Measurements from ENCODE around the gene AP1S1. TPM values are rescaled to one million over a fixed set of nuclear protein-coding genes. Genes with fewer than 3 reads are reported as not detected.
A peak's percentile ranks its signal among the peaks of the same experiment; 100 is the strongest.
"Not testable (repeated sequence)": the region's sequence is repeated elsewhere in the genome, so short reads cannot be mapped to it uniquely, and the experiment has no call there.

AP1S1 gene
- total RNA-seq, 4 donors from 2014 or later = 28.2 to 44.4 (median 35.5) TPM

DNA sequence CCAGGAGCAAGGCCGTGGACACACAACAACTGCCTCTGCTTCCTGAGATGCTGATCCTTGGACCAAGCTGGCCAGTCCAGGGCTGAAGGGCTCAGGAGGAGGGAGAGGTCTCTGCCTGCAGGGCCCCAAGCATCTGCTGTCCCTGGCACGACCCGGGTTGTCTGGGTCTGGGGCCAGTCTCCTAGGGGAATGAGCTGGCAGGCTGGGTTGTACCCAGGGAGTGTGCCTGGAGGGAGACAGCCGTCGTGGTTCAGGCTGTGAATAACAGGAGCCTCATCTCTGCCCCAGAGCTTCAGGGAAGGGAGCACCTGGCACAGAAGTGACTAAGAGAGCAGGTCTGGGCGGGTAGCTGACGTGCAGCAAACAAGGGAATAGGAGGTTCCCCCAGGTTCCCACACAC, 45.3 kb upstream of the AP1S1 start:
- H3K4me3 ChIP-seq = no peak overlapping the region
- H3K27ac ChIP-seq (replicated peaks in 1 of 4) = peak overlapping the region in 3 of 4 donors; percentile 6 to 27 (median 22)
- 79% methylated on average over 4 of the region's 7 CpGs for WGBS

DNA sequence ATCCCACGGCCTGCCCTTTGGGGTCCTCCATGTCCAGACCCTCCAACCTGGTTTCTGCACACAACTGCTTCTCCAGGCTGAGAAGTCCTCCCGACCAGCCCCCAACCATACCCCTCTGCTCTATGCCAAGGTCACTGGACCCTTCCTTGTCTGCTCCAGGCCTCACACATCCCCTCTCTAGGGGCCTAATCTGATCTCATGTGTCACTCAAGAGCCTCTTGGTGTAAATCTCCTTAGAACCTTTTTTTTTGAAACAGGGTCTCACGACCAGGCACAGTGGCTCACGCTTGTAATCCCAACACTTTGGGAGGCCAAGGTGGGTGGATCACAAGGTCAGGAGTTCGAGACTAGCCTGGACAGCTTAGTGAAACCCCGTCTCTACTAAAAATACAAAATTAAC, 44.9 kb upstream of the AP1S1 start:
- WGBS = 95% methylated on average over 5 of the region's 6 CpGs

More for the DNA sequence above, 45.3 kb upstream of the AP1S1 start:
- no peak for DNase-seq (ENCODE audit: extremely low spot score)
- TF ChIP-seq, protein P1, sequence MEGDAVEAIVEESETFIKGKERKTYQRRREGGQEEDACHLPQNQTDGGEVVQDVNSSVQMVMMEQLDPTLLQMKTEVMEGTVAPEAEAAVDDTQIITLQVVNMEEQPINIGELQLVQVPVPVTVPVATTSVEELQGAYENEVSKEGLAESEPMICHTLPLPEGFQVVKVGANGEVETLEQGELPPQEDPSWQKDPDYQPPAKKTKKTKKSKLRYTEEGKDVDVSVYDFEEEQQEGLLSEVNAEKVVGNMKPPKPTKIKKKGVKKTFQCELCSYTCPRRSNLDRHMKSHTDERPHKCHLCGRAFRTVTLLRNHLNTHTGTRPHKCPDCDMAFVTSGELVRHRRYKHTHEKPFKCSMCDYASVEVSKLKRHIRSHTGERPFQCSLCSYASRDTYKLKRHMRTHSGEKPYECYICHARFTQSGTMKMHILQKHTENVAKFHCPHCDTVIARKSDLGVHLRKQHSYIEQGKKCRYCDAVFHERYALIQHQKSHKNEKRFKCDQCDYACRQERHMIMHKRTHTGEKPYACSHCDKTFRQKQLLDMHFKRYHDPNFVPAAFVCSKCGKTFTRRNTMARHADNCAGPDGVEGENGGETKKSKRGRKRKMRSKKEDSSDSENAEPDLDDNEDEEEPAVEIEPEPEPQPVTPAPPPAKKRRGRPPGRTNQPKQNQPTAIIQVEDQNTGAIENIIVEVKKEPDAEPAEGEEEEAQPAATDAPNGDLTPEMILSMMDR (IDR thresholded peaks at IDR 0.05) = no peak
- TF ChIP-seq POLR2A (IDR thresholded peaks at IDR 0.05; ENCODE audit: low read depth) = no peak
- TF ChIP-seq POLR2AphosphoS5 (IDR thresholded peaks at IDR 0.05) = no peak
- TF ChIP-seq EP300 (IDR thresholded peaks at IDR 0.05) = no peak
- Histone ChIP-seq H3K9me3 (no peaks in the 10 kb centered on the region), H3K27me3 (no peaks in the 10 kb centered on the region), H3K4me1 (peaks cover 18 to 43% (median 32%) of the 10 kb centered on the region in 4 donors), H3K36me3 (no peaks in the 10 kb centered on the region)
- intact Hi-C loops (cut with DNase I) = no loop called here

DNA sequence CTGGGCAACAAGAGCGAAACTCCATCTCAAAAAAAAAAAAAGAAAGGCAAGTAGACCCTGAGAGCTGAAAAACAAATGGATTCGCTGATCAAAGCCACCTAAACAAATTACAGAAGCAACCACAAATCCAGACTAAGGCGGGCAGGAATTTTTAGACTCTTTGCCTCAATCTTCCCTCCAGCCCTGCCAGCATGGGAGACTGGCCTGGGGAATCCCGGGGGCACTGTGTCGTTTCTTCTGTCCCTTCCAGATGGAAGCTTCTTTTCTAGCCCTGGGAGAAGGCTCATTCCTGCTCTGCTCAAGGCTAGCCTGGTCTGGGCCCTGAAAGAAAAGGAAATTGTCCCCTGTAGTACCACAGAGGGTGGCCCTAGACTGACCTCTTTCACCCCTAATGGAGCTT, 43.0 kb upstream of the AP1S1 start:
- Histone ChIP-seq H3K27me3 (no peaks in the 10 kb centered on the region), H3K36me3 (no peaks in the 10 kb centered on the region), H3K4me1 (peaks cover 13 to 34% (median 29%) of the 10 kb centered on the region in 4 donors), H3K9me3 (no peaks in the 10 kb centered on the region), H3K4me3 (no peak overlapping the region), H3K27ac (replicated peaks in 1 of 4) (peak overlapping the region; percentile 59 to 65 (median 62))
- DNase-seq (ENCODE audit: extremely low spot score) = no peak
- WGBS = 91% methylated on average over 5 of the region's 5 CpGs
- TF ChIP-seq, protein P1 (IDR thresholded peaks at IDR 0.05) = no peak
- TF ChIP-seq POLR2AphosphoS5 (IDR thresholded peaks at IDR 0.05) (no peak), EP300 (IDR thresholded peaks at IDR 0.05) (no peak), POLR2A (IDR thresholded peaks at IDR 0.05; ENCODE audit: low read depth) (no peak)
- intact Hi-C loops (cut with DNase I) = no loop called here

More for the DNA sequence above, 44.9 kb upstream of the AP1S1 start:
- Histone ChIP-seq H3K4me1 (peaks cover 18 to 40% (median 32%) of the 10 kb centered on the region in 4 donors), H3K27ac (replicated peaks in 1 of 4) (peak overlapping the region in 1 of 4 donors; percentile 6), H3K27me3 (no peaks in the 10 kb centered on the region), H3K36me3 (no peaks in the 10 kb centered on the region), H3K4me3 (no peak overlapping the region), H3K9me3 (no peaks in the 10 kb centered on the region)
- intact Hi-C loops (cut with DNase I) = no loop called here
- DNase-seq (ENCODE audit: extremely low spot score) = no peak
- no peak for TF ChIP-seq POLR2AphosphoS5 (IDR thresholded peaks at IDR 0.05)

DNA sequence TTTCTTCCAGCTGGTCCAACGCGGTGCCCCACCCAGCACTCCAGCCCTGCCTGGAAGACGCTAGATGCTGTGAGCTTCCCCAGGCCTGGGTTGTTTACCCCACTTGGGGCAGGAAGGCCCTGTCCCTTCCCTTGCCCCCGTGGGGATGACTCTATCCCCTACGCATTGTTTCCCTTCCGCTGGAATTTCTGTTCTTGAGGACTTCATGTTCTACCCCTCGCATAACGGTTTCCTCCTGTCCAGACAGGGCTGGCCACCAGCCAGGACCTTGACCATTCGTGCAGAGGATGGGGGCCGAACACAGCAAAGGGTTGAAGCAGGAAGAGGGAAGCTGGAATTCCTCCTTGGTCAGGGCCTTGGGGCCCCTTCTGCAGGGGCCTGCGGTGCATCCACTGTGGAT, 42.0 kb upstream of the AP1S1 start:
- TF ChIP-seq EP300 (IDR thresholded peaks at IDR 0.05) = no peak
- TF ChIP-seq POLR2AphosphoS5 (IDR thresholded peaks at IDR 0.05) = peak; percentile 69 to 75
- TF ChIP-seq, protein P1 (IDR thresholded peaks at IDR 0.05) = no peak
- H3K27ac ChIP-seq (replicated peaks in 1 of 4) = peak overlapping the region; percentile 59 to 65 (median 62)
- peaks cover 15 to 36% (median 30%) of the 10 kb centered on the region in 4 donors for H3K4me1 ChIP-seq
- no peak for DNase-seq (ENCODE audit: extremely low spot score)
- H3K36me3 ChIP-seq = no peaks in the 10 kb centered on the region
- no peaks in the 10 kb centered on the region for H3K27me3 ChIP-seq
- H3K9me3 ChIP-seq = no peaks in the 10 kb centered on the region
- 61% methylated on average over 10 of the region's 11 CpGs for WGBS
- H3K4me3 ChIP-seq = no peak overlapping the region
- intact Hi-C loops (cut with DNase I) = no loop called here

DNA sequence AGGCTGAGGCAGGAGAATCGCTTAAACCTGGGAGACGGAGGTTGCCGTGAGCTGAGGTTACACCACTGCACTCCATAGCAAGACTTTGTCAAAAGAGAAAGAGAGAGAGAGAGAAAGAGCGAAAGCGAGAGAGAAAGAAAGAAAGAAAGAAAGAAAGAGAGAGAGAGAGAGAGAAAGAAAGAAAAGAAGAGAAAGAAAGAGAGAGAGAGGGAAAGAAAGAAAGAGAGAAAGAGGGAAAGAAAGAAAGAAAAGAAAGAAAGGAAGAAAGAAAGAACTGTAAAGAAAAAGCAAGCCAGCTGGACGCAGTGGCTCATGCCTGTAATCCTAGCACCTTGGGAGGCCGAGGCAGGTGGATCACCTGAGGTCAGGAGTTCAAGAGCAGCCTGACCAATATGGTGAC, 41.1 kb upstream of the AP1S1 start:
- peaks cover 21 to 36% (median 33%) of the 10 kb centered on the region in 4 donors for H3K4me1 ChIP-seq
- intact Hi-C loops (cut with DNase I); H3K9me3 ChIP-seq; H3K4me3 ChIP-seq; DNase-seq (ENCODE audit: extremely low spot score); H3K27ac ChIP-seq (replicated peaks in 1 of 4); H3K36me3 ChIP-seq; H3K27me3 ChIP-seq: not testable (repeated sequence)
- WGBS = over 99% methylated on average over 7 of the region's 7 CpGs

DNA sequence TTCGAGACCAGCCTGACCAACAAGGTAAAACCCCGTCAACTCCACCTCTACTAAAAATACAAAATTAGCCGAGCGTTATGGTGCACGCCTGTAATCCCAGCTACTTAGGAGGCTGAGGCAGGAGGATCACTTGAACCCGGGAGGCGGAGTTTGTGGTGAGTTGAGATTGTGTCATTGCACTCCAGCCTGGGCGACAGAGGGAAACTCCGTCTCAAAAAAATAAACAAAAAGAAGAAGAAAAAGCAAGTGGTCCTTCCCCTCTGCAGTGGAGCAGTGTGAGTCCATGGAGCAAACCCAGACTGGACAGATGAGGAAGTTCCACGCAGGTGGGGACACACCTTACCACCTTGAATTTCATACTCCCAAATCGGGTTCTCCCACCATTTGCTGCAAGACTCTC, 40.4 kb upstream of the AP1S1 start:
- 87% methylated on average over 11 of the region's 11 CpGs for WGBS
- peaks cover 17 to 31% (median 27%) of the 10 kb centered on the region in 4 donors for H3K4me1 ChIP-seq
- intact Hi-C loops (cut with DNase I) = no loop called here
- H3K27me3 ChIP-seq = no peaks in the 10 kb centered on the region
- no peak for DNase-seq (ENCODE audit: extremely low spot score)
- H3K9me3 ChIP-seq = no peaks in the 10 kb centered on the region
- TF ChIP-seq POLR2AphosphoS5 (IDR thresholded peaks at IDR 0.05) = no peak
- no peak for TF ChIP-seq EP300 (IDR thresholded peaks at IDR 0.05)
- TF ChIP-seq POLR2A (IDR thresholded peaks at IDR 0.05; ENCODE audit: low read depth) = no peak
- TF ChIP-seq, protein P1 (IDR thresholded peaks at IDR 0.05) = no peak
- H3K4me3 ChIP-seq = no peak overlapping the region
- H3K27ac ChIP-seq (replicated peaks in 1 of 4) = no peak overlapping the region
- no peaks in the 10 kb centered on the region for H3K36me3 ChIP-seq

Measured in esophagus muscularis mucosa (tissue), 4 donors.